ENCODE results near the gene HDAC9. TPM values are rescaled to one million over a fixed set of nuclear protein-coding genes. Genes with fewer than 3 reads are reported as not detected.

The HDAC9 gene
- polyA plus RNA-seq, 1 of the 3 experiments (the other 2 are of a cell fraction) = 11.6 TPM

- ChIA-PET CTCF (interaction anchor here (1.0 to 21.6 kb wide), 7 partner anchors 10 to 210 kb away, joined by 3 to 495 read pairs (median 3); no protein-coding TSS in a partner anchor), POLR2A (no interaction called here)
- peaks cover 32% of the 10 kb centered on the region for H3F3A ChIP-seq (replicated peaks; ENCODE audit: insufficient read depth)
- no peaks in the 10 kb centered on the region for H3K9me2 ChIP-seq
- H3K27me3 ChIP-seq (ENCODE audit: insufficient read depth) = no peaks in the 10 kb centered on the region
- H3K4me2 ChIP-seq = no peak overlapping the region
- peaks cover 56% of the 10 kb centered on the region for H3K79me2 ChIP-seq (ENCODE audit: insufficient read depth)
- H4K20me1 ChIP-seq (ENCODE audit: insufficient read depth) = no peaks in the 10 kb centered on the region
- H3K36me3 ChIP-seq (replicated peaks in 1 of 2; ENCODE audit: control insufficient read depth in 1 of 2, insufficient read depth in 2 of 2, low read length in 1 of 2) = peaks cover 8 to 9% of the 10 kb centered on the region in 2 experiments
- H3K9ac ChIP-seq = no peak overlapping the region
- no peak overlapping the region for H2AFZ ChIP-seq (ENCODE audit: low read depth)
- H3K4me1 ChIP-seq (ENCODE audit: control insufficient read depth in 1 of 2, insufficient read depth in 2 of 2, low read depth in 1 of 2, low read length in 1 of 2) = peaks cover 13 to 47% of the 10 kb centered on the region in 2 experiments; a peak in 3 of 4 replicates
- H3K4me3 ChIP-seq (ENCODE audit: low read depth in 2 of 2, low read length in 1 of 2) = no peak overlapping the region
- H3K9me3 ChIP-seq = no peaks in the 10 kb centered on the region
- TF ChIP-seq TCF12 (IDR thresholded peaks at IDR 0.05) (no peak), CHD2 (IDR thresholded peaks at IDR 0.05; ENCODE audit: low read length, partially characterized antibody) (no peak), MEF2A (IDR thresholded peaks at IDR 0.05; ENCODE audit: borderline replicate concordance, low read depth) (no peak), SIN3A (IDR thresholded peaks at IDR 0.05; ENCODE audit: borderline replicate concordance, low read depth, low read length) (no peak), NRF1 (IDR thresholded peaks at IDR 0.05; ENCODE audit: low read depth, low read length) (no peak), RCOR1 (IDR thresholded peaks at IDR 0.05; ENCODE audit: low read length) (no peak)
- peak overlapping the region in 1 of 2 experiments; percentile 7; a peak in 1 of 4 replicates for H3K27ac ChIP-seq (ENCODE audit: low read depth in 2 of 2, low read length in 1 of 2)
- no peak for DNase-seq
- 89% methylated on average over 3 of the region's 3 CpGs for WGBS (ENCODE audit: low lambda C conversion rate)
Observed at GRCh38 chr7:18558910-18559309, 63.4 kb downstream of the HDAC9 start.

- Histone ChIP-seq H3K27ac (ENCODE audit: low read depth in 2 of 2, low read length in 1 of 2) (peak overlapping the region in 1 of 2 experiments; percentile 14; a peak in 1 of 4 replicates), H3F3A (replicated peaks; ENCODE audit: insufficient read depth) (peaks cover 31% of the 10 kb centered on the region), H3K79me2 (ENCODE audit: insufficient read depth) (peaks cover 55% of the 10 kb centered on the region), H3K4me1 (ENCODE audit: control insufficient read depth in 1 of 2, insufficient read depth in 2 of 2, low read depth in 1 of 2, low read length in 1 of 2) (peaks cover 11 to 45% of the 10 kb centered on the region in 2 experiments; a peak in 3 of 4 replicates), H3K4me2 (no peak overlapping the region), H3K9ac (no peak overlapping the region), H3K4me3 (ENCODE audit: low read depth in 2 of 2, low read length in 1 of 2) (no peak overlapping the region), H3K27me3 (ENCODE audit: insufficient read depth) (no peaks in the 10 kb centered on the region), H3K36me3 (replicated peaks in 1 of 2; ENCODE audit: control insufficient read depth in 1 of 2, insufficient read depth in 2 of 2, low read length in 1 of 2) (peaks cover 8 to 9% of the 10 kb centered on the region in 2 experiments), H3K9me3 (no peaks in the 10 kb centered on the region), H2AFZ (ENCODE audit: low read depth) (no peak overlapping the region), H4K20me1 (ENCODE audit: insufficient read depth) (no peaks in the 10 kb centered on the region), H3K9me2 (no peaks in the 10 kb centered on the region)
- ChIA-PET POLR2A (no interaction called here), CTCF (interaction anchor here (1.4 to 21.6 kb wide), 4 partner anchors 10 to 211 kb away, joined by 3 to 495 read pairs (median 20); no protein-coding TSS in a partner anchor)
- TF ChIP-seq RXRA (IDR thresholded peaks at IDR 0.05; ENCODE audit: borderline replicate concordance, low read depth) (no peak), GATA2 (CRISPR knock-in tag; IDR thresholded peaks at IDR 0.05) (no peak), ELF1 (IDR thresholded peaks at IDR 0.05) (no peak), CTCF (IDR thresholded peaks at IDR 0.05) (no peak), RCOR1 (IDR thresholded peaks at IDR 0.05; ENCODE audit: low read length) (no peak), FOXM1 (IDR thresholded peaks at IDR 0.05; ENCODE audit: low read depth) (no peak), FOXJ3 (CRISPR knock-in tag; IDR thresholded peaks at IDR 0.05) (no peak), USF2 (IDR thresholded peaks at IDR 0.05; ENCODE audit: borderline replicate concordance, low read depth, low read length) (no peak), MAX (IDR thresholded peaks at IDR 0.05; ENCODE audit: low read depth) (no peak), MXI1 (IDR thresholded peaks at IDR 0.05; ENCODE audit: low read depth, low read length) (no peak)
- TF ChIP-seq, protein P1, sequence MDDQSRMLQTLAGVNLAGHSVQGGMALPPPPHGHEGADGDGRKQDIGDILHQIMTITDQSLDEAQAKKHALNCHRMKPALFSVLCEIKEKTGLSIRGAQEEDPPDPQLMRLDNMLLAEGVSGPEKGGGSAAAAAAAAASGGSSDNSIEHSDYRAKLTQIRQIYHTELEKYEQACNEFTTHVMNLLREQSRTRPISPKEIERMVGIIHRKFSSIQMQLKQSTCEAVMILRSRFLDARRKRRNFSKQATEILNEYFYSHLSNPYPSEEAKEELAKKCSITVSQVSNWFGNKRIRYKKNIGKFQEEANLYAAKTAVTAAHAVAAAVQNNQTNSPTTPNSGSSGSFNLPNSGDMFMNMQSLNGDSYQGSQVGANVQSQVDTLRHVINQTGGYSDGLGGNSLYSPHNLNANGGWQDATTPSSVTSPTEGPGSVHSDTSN (IDR thresholded peaks at IDR 0.05) = no peak
- TF ChIP-seq, protein P2, sequence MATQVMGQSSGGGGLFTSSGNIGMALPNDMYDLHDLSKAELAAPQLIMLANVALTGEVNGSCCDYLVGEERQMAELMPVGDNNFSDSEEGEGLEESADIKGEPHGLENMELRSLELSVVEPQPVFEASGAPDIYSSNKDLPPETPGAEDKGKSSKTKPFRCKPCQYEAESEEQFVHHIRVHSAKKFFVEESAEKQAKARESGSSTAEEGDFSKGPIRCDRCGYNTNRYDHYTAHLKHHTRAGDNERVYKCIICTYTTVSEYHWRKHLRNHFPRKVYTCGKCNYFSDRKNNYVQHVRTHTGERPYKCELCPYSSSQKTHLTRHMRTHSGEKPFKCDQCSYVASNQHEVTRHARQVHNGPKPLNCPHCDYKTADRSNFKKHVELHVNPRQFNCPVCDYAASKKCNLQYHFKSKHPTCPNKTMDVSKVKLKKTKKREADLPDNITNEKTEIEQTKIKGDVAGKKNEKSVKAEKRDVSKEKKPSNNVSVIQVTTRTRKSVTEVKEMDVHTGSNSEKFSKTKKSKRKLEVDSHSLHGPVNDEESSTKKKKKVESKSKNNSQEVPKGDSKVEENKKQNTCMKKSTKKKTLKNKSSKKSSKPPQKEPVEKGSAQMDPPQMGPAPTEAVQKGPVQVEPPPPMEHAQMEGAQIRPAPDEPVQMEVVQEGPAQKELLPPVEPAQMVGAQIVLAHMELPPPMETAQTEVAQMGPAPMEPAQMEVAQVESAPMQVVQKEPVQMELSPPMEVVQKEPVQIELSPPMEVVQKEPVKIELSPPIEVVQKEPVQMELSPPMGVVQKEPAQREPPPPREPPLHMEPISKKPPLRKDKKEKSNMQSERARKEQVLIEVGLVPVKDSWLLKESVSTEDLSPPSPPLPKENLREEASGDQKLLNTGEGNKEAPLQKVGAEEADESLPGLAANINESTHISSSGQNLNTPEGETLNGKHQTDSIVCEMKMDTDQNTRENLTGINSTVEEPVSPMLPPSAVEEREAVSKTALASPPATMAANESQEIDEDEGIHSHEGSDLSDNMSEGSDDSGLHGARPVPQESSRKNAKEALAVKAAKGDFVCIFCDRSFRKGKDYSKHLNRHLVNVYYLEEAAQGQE (IDR thresholded peaks at IDR 0.05; ENCODE audit: low read depth, low read length) = no peak
- no peak for DNase-seq
Observed at GRCh38 chr7:18559756-18560155, 64.2 kb downstream of the HDAC9 start.

All from SK-N-SH (cell line).